HG02884 (cell line): ENCODE data around the gene PLA2G4F.

Source experiments
- ATAC-seq: cut with Tn5 transposase; IDR thresholded peaks from one replicate; pipeline ENCODE4 v1.9.1; 2021; ENCODE audit warnings: mild to moderate bottlenecking, moderate library complexity; ENCODE audit not compliant: unreplicated experiment

The PLA2G4F gene

DNA sequence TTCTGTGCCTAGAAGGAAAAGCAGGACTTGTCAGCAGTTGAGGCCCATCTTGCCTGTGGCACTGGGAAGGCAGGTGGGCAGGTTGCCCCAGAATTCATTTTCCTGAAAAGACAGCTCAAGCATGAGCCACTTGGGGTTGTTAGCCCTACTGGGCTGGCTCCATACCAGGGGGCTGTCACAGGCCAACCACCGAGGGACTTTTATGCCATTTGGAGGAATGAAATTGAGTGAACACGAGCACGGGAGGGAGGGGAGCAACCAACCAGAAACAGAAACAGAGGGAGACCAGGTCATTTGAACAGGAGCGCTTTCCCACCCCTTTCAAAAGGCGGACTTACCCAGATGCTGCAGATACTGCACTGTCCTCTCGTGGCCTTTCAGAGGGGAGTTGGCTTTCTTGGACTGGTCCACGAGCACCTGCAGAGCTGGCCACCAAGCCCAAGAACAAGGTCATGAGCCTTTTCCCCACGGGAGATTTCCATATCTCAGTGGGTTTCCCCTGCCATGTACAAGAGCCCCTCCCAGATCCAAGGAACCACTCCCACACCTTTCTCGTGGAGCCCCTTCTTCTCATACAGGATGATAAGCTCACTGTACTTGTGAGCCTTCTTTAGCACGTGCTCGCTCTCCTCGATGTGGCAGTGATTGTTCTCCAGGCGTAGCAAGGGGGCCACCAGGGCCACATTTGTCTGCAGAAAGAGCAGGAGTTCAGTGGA is 9.9 kb upstream of the PLA2G4F start:
- ATAC-seq, result no peak

DNA sequence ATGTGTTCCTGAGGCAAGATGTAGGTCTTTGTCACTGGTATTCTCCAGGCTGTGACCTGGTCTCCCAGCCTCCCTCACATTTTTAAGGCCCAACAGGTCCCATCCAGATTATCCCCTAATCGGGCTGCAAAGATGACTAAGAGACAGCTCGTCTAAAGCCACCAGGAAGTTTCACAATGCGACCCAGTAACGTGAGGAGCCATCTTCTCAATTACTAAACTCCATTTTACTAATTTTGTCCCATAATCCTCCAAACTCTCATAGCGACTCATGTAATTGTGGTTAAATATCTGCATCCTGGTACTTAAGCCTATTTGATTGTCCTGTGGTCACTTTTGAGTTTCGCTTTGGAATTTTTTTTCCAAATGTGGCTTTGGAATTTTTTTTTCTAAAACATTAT is 8.7 kb upstream of the PLA2G4F start:
- no peak for ATAC-seq

DNA sequence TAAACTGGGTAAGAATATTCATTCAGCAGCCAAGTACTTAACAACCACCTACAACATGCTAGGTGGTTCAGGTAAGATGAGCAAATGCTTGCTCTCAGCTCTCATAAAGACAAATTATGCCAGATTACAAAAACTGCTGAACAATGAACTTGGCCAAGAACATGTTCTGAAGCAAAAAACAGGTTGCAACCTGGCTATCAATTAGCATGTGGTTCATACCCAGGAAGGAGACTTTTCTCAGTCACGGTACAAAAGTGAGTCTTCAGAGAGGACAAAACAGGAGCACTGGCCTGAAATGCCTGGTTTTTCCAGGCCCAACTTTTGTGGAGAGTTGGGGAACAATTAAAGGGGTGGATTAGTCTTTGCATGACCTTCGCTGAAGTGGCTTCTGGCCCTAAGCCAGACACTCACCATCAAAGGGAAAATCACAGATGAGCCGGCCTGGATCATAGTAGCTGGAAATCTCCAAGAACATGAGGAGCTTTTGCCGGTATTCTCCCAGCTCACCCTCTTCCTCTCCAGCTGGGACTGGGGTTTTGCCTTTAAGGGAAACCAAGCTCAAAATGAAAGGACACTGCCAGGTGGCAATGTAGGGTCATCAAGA is 7.6 kb upstream of the PLA2G4F start:
- no peak for ATAC-seq

DNA sequence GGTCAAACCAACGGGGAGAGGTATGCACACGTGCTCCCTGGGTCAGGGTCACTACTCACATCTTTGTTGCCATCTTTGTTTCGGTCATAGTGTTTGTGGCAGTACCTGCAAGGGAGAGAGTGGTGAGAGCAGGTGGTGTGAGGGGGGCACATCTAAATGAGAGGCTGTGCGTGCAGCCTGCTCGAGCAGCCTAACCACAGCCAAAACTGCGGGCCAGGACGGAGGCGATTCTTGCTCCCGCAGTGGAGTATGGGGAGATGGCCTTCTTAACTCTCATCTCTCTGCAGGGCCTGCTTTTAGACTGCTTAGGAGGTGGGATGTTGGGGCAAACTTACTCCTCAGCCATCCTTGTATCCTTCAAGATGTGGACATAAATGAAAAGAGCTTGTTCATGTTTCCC is 6.9 kb upstream of the PLA2G4F start:
- ATAC-seq, result no peak

DNA sequence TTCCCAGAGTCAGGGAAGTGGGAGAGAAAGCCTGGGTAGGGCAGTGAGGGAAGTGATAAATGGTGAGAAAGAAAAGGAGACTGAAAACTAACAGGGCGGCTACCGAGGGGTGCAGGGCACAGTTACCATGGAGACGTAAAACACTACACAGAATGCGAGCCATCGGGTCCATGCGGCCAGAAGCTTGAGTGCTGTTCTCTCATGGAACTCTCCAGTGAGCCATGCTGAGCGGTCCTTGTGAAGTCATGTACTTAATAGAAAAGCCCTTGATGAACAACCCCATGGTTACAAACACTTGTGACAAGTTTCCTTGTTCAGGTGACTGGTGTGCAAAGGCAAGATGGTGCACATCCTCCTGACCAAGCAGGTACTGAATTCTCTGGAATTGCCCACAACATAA is 3.7 kb upstream of the PLA2G4F start:
- no peak for ATAC-seq

DNA sequence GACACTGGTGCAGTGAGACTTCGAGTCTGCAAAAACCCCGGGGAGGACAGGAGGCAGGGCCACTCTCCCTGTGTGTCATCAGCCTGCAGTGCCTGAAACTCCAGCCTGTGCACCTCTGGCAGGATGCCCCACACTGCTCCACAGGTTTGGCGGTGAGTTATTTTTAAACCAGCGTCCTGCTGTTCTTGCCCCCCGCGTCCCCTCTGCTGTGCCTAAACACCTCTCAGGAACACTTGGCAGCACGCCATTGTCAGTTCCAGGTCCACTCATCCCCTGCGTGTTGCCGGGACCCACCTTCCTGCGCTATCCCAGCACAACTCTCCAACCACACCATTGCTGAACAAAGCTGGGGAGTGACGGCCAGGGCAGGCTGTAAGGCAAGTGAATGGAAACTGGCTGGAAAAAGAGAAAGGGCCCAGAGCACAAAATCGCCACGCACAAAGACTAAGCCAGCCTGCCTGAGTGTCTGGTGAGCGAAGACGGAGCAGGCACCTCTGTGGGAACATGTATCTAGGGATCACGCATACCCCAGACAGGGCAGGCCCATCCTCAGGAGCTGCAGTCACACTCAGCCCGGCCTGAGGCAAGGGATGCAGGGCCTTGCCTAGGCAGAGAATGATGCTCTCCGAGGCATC is 3.1 kb upstream of the PLA2G4F start:
- no peak for ATAC-seq

DNA sequence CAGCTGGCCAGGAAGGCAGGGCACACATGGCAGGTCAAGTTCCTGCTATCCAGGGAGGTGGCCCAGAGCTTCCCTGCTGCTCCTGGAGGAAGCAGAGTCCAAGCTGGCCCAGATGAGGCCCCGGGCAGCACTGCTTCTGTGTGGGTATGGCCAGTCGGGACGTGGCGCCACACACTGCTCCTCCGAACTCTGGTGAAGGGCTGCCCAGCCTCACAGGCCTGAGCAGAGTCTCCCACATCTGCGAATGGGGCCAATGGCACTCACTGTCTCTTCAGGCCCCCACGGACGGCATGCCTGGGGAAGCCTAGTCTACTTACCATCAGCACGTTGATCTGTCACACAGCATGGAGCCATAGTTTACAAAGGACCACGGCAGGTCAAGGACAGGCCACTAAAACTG is 2.5 kb upstream of the PLA2G4F start:
- ATAC-seq, result no peak

DNA sequence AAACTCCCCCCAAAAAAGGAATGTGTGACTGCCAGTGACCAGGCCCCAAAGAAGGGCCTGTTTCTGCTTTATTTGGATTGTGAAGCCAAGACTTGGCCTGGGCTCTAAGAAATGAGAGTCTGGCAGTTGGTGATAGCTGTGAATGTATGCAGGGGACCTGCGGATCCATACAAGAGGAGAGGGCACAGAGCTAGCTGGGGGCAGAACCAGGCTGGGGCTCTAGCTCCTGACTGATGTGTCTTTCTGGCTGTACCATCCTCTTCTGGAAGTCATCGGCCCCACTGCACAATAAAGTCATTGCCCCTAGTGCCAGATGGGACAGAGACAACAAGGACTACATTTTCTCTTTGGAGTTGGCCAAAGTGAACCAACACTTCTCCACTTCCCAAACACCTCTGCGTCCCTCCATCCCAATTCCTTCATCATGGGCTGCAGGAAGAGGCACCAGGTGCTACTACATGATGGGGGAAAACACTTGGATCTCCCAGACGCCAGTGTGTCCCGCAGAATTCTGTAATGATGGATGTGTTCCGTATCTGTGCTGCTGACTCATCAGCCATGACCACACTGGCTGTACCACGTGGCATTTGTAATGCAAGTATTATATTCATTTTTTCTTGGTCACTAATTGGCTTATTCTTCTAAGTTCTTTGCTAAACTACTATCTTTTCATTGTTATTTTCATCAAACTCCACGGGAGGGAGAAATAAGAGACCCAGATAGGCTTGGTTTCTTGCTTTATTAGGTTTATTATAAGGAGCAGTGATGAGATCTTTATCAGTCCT is 1.7 kb upstream of the PLA2G4F start:
- ATAC-seq, result no peak

DNA sequence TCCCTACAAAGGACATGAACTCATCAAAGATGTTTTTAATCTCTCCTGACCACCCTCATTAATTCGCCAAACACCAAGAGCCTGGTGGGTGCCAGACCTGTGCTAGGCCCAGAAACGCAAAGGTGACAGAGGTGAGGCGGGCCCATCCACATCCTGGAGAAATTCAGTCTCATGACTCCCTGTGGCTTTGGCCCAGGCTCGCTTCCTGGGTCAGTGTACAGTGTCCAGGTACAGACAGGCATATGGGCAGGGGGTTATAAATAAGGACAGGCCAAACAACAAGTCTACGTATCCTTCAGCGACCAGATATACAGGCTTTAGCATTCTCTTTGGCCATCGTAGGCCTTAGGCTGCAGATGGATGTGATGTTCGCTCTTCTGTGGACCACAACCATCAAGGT is 945 bp upstream of the PLA2G4F start:
- no peak for ATAC-seq

DNA sequence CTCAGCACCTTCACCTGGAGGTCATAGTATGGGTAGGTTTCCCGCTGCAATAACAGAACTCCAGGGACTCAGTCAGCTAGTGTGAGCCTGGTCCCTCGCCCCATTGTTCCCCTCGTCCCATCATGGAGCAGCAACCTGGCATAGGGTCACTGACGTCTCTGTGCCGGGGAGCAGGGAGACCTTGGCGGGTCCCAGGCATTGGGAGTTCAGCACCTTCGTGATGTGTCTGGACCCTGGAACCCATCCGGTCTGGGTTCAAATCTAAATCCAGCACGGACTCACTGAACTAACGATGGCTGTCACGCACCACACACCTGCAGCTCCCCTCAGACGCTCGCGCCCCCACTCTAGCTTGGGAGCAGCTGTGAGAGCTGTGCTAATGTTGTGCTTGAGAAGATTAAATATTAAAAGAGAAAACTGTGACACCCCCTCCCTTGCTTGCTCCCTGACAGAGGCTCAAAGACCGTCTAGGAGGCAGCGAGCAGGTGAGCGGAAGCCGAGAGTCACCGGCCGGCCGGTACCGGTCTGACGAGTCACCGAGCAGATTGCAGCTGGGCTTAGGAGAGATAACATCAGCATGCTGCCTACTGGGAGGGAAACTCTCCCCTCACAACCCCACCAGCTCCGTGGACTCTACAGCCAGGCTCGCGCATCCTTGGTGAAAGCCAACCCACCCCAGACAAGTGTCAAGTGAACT is 742 bp downstream of the PLA2G4F start:
- ATAC-seq, result no peak

DNA sequence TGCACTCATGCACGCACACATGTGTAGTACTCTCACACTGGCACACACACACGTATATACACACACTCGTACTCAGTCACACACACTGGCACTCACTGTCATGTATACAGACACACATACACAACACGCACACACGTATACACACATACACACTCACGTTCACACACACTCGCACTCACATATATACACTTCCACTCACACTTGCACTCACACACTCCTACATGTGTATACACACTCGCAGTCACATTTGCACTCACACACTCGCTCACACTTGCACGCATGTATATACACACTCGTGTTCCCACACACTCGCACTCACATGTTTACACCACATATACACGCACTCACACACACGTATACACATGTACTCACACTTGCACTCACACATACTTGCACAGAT is 1.5 kb downstream of the PLA2G4F start:
- no peak for ATAC-seq

DNA sequence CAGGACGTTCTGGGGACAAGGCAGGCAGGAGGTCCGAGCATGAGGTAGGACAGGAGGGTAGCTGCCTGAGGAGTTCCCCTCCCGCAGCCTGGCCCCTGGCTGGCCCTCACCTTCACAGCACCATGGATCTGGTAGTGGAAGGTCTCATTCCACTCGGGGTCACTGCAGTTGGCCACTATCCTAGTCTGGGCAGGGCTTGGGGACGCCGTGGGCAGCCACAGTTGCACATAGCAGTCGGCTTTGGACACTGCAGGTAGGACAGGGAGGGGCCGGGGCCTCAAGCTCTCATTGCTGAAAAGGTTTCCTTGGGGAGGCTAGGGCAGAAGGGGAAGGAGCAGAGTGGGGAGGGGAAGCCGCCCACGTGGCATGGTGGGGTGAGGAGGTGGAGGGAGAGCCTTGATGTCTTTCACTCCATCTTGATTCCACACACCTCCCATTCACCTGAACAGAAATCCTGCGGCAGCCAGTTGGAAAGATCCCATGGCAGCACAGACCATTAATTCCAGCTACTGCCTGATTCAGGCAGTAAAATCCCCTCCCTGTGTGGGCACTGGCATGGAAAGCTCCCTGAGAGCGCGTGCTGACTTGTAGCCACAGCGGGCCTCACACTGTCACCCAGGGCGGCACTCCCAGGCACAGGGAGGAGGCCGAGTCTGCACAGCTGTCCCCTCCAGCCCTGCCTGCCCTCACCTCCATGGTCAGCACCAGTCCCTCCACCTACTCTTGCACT is 2.1 kb downstream of the PLA2G4F start:
- no peak for ATAC-seq

DNA sequence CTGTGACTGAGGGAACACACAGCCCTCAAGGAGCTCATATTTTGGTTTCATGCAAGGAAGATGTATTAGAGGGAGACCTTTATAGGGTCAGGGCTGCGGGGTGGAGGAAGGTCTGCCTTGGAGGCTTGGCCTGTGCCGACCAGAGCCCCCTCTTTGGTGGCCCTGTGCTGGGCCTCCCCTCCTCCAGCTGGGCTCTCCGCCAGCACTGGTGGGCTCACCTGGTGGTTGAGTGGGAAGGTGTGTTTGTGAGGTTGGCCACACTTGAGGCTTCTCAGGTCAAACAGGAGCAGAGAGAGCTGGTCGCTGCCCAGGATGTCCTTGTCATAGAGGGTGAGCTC is 2.6 kb downstream of the PLA2G4F start:
- no peak for ATAC-seq

DNA sequence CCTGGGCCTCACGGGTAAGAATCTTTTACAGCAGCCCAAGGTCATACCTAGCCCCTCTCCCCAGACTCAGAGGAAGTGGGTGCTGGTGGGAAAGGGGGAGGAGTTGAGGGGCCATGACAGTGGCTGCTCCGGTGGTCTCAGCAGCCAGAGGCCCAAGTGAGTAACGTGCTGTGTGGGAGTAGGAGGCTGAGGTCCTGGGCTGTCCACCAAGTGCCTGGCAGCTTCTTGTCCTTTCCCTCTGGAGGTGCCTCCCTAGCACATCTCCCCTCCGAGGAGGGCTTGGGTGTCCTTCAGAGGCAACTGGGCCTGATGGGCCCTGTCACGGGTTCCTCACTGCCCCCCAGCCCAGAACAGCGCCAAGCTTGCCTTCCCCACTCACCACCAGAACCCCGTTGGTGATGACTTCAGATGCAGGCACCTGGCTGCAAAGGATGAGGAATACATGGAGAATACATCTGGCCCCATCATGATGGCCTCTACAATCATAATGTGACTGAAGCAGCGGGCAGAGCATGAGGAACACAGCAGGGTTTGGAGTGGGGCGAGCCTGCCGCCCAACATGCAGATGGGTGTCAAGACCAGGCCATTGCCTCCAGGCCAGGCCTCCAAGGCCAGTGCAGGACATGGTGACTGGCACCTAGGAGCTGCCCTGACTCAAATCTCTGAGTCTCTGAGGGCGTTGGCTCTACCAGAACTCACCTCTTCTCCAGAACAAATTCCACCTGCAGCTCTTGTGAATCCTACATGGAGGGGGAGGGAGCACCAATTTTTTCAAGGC is 3.3 kb downstream of the PLA2G4F start:
- no peak for ATAC-seq

DNA sequence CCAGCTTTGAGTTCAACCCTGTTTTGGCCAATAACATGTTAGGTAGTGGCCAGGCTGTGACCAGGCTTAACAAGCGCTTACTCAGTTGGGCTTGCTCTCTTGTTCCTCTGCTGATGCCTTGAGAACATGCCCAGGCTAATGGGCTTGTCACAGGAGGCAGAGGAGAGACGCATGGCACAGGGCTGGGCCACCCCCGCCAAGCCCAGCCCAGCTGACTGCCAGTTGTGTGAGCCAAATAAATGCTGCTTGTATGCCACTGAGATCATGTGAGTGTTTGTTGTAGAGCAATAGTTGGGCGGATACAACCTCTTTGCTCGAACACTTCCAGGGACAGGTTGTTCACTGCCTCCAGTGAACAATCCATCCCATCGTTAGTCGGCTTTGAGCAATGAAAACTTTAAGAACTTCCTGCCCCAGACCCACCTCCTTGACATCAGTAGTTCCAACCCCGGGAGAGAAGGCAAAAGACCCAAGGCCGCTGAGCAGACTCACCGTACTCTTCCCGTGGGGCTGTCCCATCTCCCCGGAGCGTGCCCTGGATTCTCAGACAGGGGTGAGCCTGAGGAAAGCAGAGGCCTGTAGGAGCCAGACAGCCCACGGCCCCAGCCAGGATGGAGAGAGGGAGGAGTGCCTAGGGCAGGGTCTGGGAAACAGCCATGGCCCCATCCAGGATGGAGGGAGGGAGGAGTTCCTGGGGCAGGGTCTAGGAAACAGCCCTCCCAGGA is 4.1 kb downstream of the PLA2G4F start:
- no peak for ATAC-seq

DNA sequence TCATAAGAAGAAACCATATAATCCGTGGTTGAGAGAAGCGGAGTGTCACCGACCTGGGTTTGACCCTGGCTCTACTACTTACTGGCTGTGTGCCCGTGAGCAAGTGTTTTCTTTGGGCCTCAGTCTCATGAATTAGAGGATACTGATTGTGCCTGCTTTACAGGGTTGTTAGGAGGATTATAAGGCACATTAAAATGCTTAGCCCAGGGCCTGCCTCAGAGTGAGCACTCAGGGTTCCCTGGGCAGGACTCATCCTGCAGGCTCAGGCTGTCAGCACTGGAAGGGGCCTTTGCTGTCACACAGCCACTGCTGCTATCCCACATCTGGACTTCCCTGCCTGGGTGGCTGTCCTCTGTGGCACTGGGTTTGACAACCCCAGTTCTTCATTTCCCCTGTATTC is 4.7 kb downstream of the PLA2G4F start:
- no peak for ATAC-seq

DNA sequence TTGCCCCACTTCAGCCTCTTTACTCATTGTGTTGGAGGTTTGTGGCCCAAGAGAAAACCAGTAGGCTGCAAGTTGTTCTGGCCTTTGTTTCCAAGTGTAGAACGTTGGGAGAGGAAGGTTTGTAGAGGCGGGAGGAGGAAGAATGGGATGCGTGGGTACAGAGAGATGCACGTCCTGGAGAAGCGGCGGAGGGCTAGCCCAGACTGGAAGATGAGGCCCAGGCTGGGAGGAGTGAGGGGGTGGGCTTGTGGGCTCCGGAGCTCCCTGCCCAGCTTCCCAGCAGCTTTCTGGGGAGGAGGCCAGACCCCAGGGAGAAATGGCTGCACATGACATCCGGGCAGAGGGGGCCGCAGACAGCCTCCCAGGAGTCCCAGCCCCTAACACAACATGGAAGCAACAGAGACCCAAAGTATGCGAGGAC is 5.3 kb downstream of the PLA2G4F start:
- no peak for ATAC-seq

DNA sequence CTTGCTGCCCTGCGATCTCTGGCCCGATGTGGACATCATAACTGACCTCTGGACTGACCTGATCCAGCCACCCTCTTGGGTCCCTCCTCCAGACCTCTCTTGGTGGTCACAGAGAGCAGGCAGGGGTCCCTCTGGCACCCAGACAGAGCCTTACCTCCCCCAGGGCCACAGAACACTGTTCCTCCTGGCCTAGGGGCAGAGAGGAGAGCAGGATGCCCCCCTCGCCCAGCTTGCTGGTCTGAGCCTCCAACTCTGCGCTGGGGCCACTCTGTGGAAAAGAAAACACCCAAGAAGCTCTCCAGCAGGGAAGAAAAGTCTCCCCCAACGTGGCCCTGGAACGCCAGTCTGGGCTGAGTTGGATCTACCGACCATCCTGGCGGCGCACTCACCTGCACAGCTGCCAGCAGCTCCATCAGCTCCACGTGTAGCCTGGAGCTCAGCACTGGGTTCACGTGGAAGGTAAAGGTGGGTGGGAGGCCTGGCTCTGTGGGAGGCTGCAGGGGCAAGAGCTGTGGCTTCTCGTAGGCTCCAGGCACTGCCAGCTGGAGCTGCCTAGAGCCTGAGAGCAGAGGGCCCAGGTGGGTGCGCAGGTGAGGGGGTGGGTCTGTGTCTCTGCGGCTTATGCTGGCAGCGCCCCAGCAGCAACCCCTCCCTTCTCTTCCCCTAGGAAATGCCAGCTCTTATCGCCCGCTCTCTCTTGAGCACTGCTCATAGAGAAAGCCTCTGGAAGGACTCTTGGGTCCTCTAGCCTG is 6.0 kb downstream of the PLA2G4F start:
- no peak for ATAC-seq
